MV-4-11 (cell line): ENCODE measurements around the gene EIF4A3.
"Not testable (repeated sequence)": the region's sequence is repeated elsewhere in the genome, so short reads cannot be mapped to it uniquely, and the experiment has no call there.

Experiments used
- DNase-seq: peaks from one replicate; lab custom pipeline; 2025; lab: John Stamatoyannopoulos, UW

The EIF4A3 gene

DNA sequence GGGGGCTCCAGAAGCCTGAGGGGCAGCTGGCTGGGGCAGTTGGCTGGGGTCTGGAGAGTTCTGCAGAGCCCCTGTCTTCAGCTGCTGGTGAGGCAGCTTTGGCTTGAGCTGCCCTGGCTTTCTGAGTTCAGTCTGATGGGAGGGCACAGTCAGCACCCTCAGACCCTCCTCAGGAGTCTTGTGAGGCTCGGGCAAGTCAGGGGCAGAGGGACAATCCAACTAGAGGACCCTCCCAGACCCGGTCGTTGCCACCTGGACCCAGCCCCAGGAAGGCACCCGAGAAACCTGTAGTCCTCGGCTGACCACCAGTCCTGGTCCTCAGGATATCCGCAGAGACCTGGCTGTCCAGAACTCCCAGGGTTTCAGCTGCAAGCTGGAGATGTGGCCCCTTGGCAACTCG lies 24.8 kb upstream of the EIF4A3 start:
- no peak for DNase-seq

DNA sequence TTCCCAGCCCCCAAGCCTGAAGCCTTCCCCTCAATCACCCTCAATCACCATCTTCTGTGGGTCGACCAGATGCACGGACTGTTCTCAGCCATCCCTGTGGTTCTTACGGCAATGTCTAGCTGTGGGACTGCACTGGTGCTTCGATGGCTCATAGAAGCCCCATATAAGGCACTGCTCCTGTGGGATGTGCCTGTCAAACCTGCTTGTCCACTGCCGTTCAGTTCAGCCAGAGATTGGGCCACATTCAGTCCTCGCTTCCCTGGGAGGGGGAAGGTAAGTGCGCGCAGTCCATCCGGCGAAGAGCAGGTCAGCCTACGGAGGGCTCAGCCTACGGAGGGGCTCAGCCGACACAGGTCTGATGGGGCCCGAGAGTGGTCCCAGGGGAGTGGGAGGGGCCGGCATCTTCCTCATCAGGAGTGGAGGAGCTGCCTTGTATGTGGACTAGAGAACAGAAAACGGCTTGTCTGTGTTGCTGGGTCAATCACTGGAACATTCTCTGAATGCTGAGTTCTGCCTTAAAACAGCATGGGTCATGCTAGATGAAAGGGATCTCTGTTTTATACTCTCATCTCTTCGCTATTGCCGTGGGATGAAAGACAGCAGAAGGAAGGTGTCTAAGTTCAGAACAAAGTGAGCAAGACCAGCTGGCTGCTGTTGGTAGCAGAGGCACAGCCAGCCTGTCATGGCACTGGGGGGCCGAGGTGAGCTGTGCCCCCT lies 23.0 kb upstream of the EIF4A3 start, which contains the start of gene CARD14:
CARD14 (plus strand) TSS at position 247 of the 717 bp plus-strand sequence. CDS start 11,409 bp downstream, outside the sequence.
- DNase-seq, result no peak

- DNase-seq, result no peak
Measured at GRCh38 chr17:80169107-80169506, 22.2 kb upstream of the EIF4A3 start.

- no peak for DNase-seq
Measured at GRCh38 chr17:80168371-80168770, 21.4 kb upstream of the EIF4A3 start.

GRCh38 chr17:80166446-80166845 lies 19.5 kb upstream of the EIF4A3 start:
- DNase-seq, result no peak

DNA sequence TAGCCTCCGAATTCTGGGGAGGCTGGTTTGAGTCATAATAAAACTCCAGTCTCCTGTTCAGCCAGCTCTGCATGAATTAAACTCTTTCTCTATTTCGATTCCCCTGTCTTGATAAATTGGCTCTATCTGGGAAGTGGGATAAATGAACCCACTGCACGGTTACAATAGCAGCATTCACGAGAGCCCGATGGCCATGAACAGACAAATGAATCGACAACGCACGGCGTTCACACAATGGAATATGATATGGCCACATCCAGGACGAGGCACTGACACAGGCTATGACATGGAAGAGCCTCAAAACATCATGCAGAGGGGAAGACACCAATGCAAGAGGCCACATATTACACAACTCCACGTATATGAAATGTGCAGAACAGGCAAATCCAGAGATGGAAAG lies 17.3 kb upstream of the EIF4A3 start:
- peak; percentile 37 for DNase-seq

GRCh38 chr17:80163336-80163735 lies 16.4 kb upstream of the EIF4A3 start:
- DNase-seq, result peak; percentile 35

- DNase-seq, result no peak
Measured at GRCh38 chr17:80160536-80160935, 13.6 kb upstream of the EIF4A3 start.

DNA sequence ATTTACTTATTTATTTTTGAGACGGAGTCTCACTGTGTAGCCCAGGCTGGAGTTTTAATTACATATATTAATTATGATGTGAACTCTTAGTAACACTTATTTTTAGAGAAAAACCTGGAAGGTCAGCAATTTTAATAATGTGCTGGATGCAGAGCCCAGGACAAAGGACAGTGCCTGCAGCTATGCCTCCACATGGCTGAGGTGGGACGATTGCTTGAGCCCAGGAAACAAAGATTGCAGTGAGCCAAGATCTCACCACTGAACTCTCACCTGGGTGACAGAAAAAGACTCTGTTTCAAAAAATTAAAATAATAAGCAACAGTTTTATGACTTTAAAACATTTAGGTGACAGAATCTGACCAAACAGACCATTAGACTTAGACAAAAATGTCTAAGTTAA lies 11.9 kb upstream of the EIF4A3 start:
- DNase-seq, result no peak

- not testable (repeated sequence) for DNase-seq
Measured at GRCh38 chr17:80155600-80155999, 8.7 kb upstream of the EIF4A3 start.

GRCh38 chr17:80154166-80154565 lies 7.2 kb upstream of the EIF4A3 start:
- no peak for DNase-seq

DNA sequence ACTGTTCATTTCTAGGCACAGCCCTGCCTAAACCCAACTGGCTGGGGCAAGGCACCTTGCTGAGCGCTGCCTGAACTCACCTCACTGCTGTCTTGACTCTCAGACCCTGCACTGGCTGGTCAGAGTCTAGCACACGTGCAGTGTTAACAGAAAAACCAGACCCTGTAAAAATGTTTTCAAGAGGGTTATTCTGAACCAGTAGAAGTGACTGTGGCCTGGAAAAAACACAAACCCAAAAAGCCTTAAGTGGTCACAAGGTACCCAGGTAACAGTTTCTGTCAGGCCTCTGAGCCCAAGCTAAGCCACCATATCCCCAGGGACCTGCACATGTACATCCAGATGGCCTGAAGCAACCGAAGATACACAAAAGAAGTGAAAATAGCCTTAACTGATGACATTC lies 6.1 kb upstream of the EIF4A3 start:
- DNase-seq, result no peak

DNA sequence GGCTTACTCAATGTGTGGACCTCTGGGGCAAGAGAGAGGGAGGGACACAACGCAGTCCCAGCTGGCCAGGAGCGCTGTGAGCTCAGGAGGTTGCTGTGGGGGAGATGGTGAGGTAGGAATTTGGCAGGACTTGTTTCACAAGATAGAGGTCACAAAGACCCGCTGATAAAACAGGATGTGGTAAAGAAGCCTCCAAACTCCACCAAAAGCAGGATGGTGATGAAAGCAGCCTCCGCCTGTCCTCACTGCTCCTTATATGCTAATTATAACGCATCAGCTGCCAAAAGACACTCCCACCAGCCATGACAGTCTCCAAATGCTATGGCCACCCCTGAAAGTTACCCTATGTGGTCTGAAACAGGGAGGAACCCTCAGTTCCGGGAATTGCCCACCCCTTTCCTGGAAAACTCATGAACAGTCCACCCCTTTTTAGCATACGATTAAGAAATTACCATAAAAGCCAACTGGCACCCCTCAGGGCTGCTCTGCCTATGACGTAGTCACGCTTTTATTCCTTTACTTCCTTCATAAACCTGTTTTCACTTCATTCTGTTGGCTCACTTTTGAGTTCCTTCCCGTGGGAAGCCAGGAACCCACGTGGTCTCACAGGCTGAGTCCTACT lies 5.3 kb upstream of the EIF4A3 start:
- peak; percentile 99 for DNase-seq

- no peak for DNase-seq
Measured at GRCh38 chr17:80151333-80151732, 4.4 kb upstream of the EIF4A3 start.

DNA sequence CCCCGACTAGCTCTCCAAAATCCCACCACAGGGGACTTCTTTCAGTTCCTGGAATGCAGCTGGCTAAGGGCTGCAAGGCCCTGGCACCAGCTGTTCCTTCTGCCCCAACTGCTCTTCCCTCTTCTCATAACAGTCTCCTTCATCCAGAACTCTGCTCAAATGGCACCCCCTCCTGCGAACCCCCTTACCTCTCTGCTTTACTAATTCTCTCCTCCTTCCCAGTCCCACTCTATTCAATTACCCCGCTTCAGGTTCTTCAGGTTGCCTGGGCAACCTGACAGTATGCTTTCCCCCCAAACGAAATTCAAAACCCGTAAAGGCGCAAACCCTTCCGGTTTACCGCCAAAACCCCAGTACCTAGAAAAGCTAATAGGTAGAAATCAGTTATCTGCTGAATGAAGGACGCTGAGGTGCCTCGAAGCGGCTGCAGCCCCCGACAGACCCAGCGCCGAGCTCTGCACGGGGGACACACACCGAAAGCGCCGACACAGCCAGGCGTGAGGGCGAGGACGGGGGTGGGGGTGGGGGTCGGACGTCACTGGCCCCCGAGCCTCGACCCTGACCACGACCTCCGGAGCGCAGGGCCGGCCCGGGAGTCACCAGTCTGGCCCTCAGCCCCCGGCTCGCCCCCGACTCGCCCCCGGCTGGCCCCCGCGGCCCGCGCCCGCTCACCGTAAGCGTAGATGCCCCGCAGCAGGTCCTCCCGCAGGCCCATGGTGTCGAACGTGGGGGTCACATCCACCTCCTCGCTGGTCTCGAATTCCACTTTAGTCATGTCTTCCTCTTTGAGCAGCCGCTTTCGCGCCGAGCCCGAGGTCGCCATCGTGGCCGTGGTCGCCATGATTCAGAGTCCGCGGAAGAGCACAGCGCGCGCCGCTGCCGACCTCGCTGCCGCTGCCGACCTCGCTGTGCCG lies 550 bp downstream of the EIF4A3 start:
- peak; percentile 56 for DNase-seq

GRCh38 chr17:80145076-80146075 lies 1.6 kb downstream of the EIF4A3 start:
- no peak for DNase-seq

DNA sequence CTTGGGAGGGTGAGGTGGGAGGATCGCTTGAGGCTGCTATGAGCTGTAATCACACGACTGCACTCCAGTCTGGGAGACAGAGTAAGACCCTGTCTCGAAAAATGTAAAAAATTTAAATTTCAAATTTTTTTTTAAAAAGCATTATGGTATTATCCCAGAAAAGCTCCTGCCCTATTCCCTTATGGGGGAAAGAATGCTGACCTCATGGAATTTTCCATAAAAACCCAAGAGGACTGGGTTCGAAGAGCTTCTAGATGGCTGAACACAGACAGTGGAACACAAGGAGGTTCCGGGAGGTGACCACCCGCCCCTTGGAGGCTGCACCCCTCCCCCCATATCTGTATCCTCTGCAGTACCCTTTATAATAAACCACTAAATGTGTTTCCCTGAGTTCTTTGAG lies 4.0 kb downstream of the EIF4A3 start:
- DNase-seq, result no peak

- DNase-seq, result no peak
Measured at GRCh38 chr17:80141463-80142165, 5.3 kb downstream of the EIF4A3 start.

GRCh38 chr17:80138856-80139426 lies 8.0 kb downstream of the EIF4A3 start:
- DNase-seq, result no peak

GRCh38 chr17:80137131-80137530 lies 9.8 kb downstream of the EIF4A3 start:
- DNase-seq, result no peak

DNA sequence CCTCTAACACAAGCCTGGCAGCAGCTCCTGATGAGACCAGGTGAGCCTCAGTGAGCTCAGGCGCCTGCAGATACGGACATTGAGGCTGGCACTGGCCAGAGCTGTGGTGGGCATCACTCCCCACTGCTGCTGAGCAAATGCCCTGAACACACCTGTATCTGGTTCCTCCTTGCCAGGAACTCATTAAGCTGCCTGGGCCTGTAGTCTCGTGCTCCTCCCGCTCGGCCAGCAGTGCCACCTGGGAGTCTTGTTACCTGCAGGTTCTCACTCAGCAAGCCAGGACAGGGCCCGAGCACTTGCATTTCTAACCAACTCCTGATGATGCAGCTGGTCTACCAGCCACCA lies 13.3 kb downstream of the EIF4A3 start:
- no peak for DNase-seq
